Activated CD4-positive, CD25-positive, alpha-beta regulatory T cell treated with anti-CD3 and anti-CD28 coated beads, Interleukin-2, amount 50 U/mL, for 16 hours (primary cell): ENCODE results near the gene TRMT44.
"Not testable (repeated sequence)": the region's sequence is repeated elsewhere in the genome, so short reads cannot be mapped to it uniquely, and the experiment has no call there.

Experiments used
- DNase-seq: peaks from one replicate; pipeline ENCODE4 v3.0.0-alpha.2; 2020; ENCODE audit warnings: low read depth, low spot score

The TRMT44 gene

GRCh38 chr4:8468746-8469535 lies 28.4 kb downstream of the TRMT44 start:
- no peak for DNase-seq

- no peak for DNase-seq
Measured at GRCh38 chr4:8469550-8469949, 29.0 kb downstream of the TRMT44 start.

- DNase-seq = no peak
Measured at GRCh38 chr4:8470451-8471024, 30.0 kb downstream of the TRMT44 start.

- DNase-seq = no peak
Measured at GRCh38 chr4:8471211-8471875, 30.8 kb downstream of the TRMT44 start.

GRCh38 chr4:8472158-8472688 lies 31.6 kb downstream of the TRMT44 start:
- no peak for DNase-seq

GRCh38 chr4:8472689-8473197 lies 32.2 kb downstream of the TRMT44 start:
- DNase-seq = no peak

- DNase-seq = no peak
Measured at GRCh38 chr4:8473198-8473919, 32.8 kb downstream of the TRMT44 start.

- no peak for DNase-seq
Measured at GRCh38 chr4:8473920-8474590, 33.5 kb downstream of the TRMT44 start.

GRCh38 chr4:8474856-8475255 lies 34.3 kb downstream of the TRMT44 start:
- DNase-seq = no peak

- no peak for DNase-seq
Measured at GRCh38 chr4:8475751-8476575, 35.4 kb downstream of the TRMT44 start.

GRCh38 chr4:8477095-8477635 lies 36.6 kb downstream of the TRMT44 start:
- no peak for DNase-seq

GRCh38 chr4:8477676-8478075 lies 37.1 kb downstream of the TRMT44 start:
- no peak for DNase-seq

- no peak for DNase-seq
Measured at GRCh38 chr4:8478371-8478770, 37.8 kb downstream of the TRMT44 start.

GRCh38 chr4:8478801-8479744 lies 38.5 kb downstream of the TRMT44 start:
- no peak for DNase-seq

- DNase-seq = no peak
Measured at GRCh38 chr4:8480221-8480620, 39.6 kb downstream of the TRMT44 start.

GRCh38 chr4:8486643-8487042 lies 46.1 kb downstream of the TRMT44 start:
- DNase-seq = not testable (repeated sequence)

GRCh38 chr4:8488791-8489369 lies 48.3 kb downstream of the TRMT44 start:
- DNase-seq = no peak

GRCh38 chr4:8491478-8491877 lies 50.9 kb downstream of the TRMT44 start:
- not testable (repeated sequence) for DNase-seq
